GM06990 (cell line): ENCODE measurements around the gene CHST11.

ENCODE experiments used
- DNase-seq: peaks from one replicate; pipeline ENCODE4 v3.0.0-alpha.2; 2011; ENCODE audit not compliant: insufficient read length; ENCODE audit errors: extremely low read depth
- H3K27me3 ChIP-seq: replicated peaks from 2 replicates; pipeline ENCODE4 v1.6.0; 2011; ENCODE audit warnings: low read length; ENCODE audit not compliant: control insufficient read depth, insufficient read depth
- H3K36me3 ChIP-seq: 2 replicates; pipeline ENCODE4 v1.5.1; 2011; ENCODE audit warnings: low read length; ENCODE audit not compliant: control insufficient read depth, insufficient read depth
- H3K4me3 ChIP-seq: replicated peaks from 2 replicates; pipeline ENCODE4 v1.5.1; 2011; ENCODE audit warnings: low read depth, mild to moderate bottlenecking, control low read depth, low read length
- TF ChIP-seq, protein P1 (sequence below): IDR thresholded peaks from 2 replicates; pipeline ENCODE4 v1.5.1; 2011; ENCODE audit warnings: low read length, control low read depth, mild to moderate bottlenecking, inconsistent platforms; ENCODE audit not compliant: insufficient read depth, poor library complexity, severe bottlenecking

Gene CHST11

DNA sequence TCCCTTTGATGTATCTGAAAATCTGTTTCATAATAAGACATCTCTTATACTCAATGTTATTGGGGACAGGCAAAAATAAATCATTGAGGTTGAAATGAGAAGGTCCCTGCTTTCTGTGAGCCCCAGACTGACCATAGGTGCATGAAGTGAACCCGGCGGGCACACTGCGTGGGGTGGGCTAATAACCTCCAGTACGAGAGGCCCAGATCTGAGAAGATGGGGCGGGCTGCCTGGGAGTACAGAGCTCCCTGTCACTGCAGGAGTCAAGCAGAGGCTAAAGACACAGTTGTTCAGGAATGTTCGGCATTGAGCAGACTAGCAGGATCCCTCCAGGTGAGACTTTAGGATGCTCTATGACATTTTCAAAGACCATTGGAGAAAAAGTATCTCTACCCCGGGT is 244.6 kb downstream of the CHST11 start:
- Histone ChIP-seq H3K36me3 (peaks cover 6% of the 10 kb centered on the region), H3K27me3 (no peaks in the 10 kb centered on the region), H3K4me3 (no peak overlapping the region)
- TF ChIP-seq, protein P1, sequence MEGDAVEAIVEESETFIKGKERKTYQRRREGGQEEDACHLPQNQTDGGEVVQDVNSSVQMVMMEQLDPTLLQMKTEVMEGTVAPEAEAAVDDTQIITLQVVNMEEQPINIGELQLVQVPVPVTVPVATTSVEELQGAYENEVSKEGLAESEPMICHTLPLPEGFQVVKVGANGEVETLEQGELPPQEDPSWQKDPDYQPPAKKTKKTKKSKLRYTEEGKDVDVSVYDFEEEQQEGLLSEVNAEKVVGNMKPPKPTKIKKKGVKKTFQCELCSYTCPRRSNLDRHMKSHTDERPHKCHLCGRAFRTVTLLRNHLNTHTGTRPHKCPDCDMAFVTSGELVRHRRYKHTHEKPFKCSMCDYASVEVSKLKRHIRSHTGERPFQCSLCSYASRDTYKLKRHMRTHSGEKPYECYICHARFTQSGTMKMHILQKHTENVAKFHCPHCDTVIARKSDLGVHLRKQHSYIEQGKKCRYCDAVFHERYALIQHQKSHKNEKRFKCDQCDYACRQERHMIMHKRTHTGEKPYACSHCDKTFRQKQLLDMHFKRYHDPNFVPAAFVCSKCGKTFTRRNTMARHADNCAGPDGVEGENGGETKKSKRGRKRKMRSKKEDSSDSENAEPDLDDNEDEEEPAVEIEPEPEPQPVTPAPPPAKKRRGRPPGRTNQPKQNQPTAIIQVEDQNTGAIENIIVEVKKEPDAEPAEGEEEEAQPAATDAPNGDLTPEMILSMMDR, result no peak
- no peak for DNase-seq

DNA sequence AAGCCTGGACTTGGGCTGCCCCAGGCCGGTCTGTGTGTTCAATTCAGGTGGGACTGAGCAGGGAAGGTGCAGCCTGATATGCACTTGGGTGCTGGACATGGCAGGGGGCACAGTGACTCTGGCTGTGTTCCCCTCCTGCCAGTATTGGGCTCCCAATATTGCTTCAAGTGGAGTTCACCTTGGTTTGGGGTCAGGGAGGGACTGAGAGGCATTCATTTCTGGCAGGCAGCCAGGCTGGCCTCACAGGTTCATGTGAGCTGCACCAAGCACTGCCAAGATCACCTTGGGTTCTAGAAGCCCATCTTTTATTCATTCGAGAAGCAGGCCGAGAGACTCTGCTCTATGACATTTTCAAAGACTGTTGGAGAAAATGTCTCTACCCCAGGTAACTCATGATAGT is 245.0 kb downstream of the CHST11 start:
- TF ChIP-seq, protein P1, result no peak
- Histone ChIP-seq H3K27me3 (no peaks in the 10 kb centered on the region), H3K36me3 (peaks cover 6% of the 10 kb centered on the region)

DNA sequence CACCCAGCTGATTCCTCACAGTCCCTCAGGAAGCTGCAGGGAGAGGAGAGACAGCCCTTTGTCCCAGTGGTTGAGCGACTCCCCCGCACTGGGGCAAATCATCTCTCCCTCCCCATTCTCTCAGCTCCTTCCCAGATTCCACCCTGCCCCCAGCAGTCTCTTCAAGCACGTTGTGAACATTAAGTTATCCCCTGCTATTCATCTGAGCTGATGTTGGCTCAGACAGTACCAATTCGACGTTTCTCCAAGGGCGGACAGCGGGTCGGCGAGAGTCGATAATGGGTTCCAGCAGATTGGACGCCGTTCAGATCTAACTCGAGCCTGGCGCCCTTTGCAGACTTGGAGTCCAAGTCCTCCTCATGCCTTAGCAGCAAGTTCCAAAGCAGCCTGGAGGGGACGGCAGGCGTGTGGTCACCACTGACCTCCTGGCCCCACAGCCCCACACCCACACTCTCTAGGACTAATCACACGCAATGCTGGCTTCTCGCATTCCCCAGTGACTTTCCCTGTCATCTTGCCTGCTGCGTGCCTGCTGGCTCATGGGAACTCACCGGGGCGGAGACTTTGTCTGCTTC is 245.9 kb downstream of the CHST11 start:
- Histone ChIP-seq H3K4me3 (no peak overlapping the region), H3K27me3 (no peaks in the 10 kb centered on the region), H3K36me3 (peaks cover 6% of the 10 kb centered on the region)
- DNase-seq, result no peak
- TF ChIP-seq, protein P1, result no peak

More for the DNA sequence above, 245.0 kb downstream of the CHST11 start:
- H3K4me3 ChIP-seq, result no peak overlapping the region
- DNase-seq, result no peak

DNA sequence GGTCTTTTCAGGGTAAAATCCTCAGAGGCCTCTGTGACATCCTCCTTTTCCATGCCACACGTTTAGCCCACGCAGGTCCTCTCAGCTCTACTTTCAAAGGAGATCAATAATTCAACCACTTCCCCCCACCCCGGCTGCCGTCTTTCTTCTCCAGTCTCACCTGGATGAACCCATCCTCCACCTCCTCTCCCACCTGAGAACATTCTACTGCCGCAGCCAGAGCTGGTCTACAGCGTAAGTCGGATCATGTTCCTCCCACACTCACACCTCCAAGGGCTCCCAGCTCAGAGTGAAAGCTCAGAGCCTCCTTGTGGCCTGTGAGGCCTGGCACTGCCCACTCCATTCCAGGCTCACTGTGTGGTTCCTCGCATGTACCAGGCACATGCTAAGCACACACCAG is 246.6 kb downstream of the CHST11 start:
- Histone ChIP-seq H3K36me3 (peaks cover 6% of the 10 kb centered on the region), H3K27me3 (no peaks in the 10 kb centered on the region), H3K4me3 (no peak overlapping the region)
- TF ChIP-seq, protein P1, result no peak
- no peak for DNase-seq

DNA sequence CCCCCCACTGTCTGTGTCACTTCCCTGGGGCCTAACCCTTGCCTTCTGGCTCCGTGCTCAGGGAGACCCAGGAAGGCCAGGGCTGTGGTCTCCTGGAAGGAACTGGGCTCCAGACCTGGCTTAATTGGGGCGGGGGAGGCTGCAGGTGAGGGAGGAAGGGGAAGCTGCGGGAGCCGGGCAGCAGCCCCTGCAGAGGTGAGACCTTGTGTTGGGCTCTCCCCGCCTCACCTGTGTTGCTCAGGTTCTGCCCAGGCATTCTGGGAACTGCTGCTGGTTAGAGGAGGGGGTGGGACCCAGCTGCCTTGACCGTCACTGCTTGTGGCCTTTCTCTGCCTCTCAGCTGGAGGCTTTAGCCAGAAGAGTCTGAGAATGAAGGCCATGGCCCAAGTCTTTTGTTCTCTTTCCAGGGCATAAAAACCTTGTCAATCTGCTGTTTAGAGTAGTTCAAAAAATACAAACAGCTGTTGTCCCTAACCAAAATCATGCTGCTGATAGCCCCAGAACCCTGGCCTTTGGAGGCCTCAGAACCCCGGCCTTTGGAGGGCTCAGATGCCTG is 247.6 kb downstream of the CHST11 start:
- H3K36me3 ChIP-seq, result peaks cover 6% of the 10 kb centered on the region
- no peaks in the 10 kb centered on the region for H3K27me3 ChIP-seq
- H3K4me3 ChIP-seq, result no peak overlapping the region
- no peak for DNase-seq
- TF ChIP-seq, protein P1, result no peak
